MM.1S (cell line): Measurements from ENCODE around the gene RHOB.
A peak's percentile ranks its signal among the peaks of the same experiment; 100 is the strongest.
"Not testable (repeated sequence)": the region's sequence is repeated elsewhere in the genome, so short reads cannot be mapped to it uniquely, and the experiment has no call there.

Source experiments
- DNase-seq: peaks from one replicate; pipeline ENCODE4 v3.0.0-alpha.2; 2015
- H2AFZ ChIP-seq: fragments of 300-600 bp; sonication (generic); 2 replicates; pipeline ENCODE4 v1.6.0; 2016; ENCODE audit warnings: antibody characterized with exemption, low read length
- H3F3A ChIP-seq: fragments of 300-600 bp; sonication (generic); 2 replicates; pipeline ENCODE4 v1.6.1; 2016; ENCODE audit warnings: mild to moderate bottlenecking, antibody characterized with exemption, low read length, moderate library complexity, mixed read lengths; ENCODE audit not compliant: insufficient read depth
- H3K27ac ChIP-seq: fragments of 300-600 bp; sonication (generic); 2 replicates; pipeline ENCODE4 v1.5.1; 2016; ENCODE audit warnings: mild to moderate bottlenecking, low read length
- H3K27me3 ChIP-seq: fragments of 300-600 bp; sonication (generic); replicated peaks from 2 replicates; pipeline ENCODE4 v1.6.0; 2016; ENCODE audit warnings: low read length; ENCODE audit not compliant: insufficient read depth
- H3K36me3 ChIP-seq: fragments of 300-600 bp; sonication (generic); replicated peaks from 2 replicates; pipeline ENCODE4 v1.6.1; 2016; ENCODE audit warnings: mild to moderate bottlenecking, low read length, mixed read lengths; ENCODE audit not compliant: insufficient read depth
- H3K4me1 ChIP-seq: fragments of 300-600 bp; sonication (generic); 2 replicates; pipeline ENCODE4 v1.6.1; 2016; ENCODE audit warnings: low read length, mixed read lengths
- H3K4me2 ChIP-seq: fragments of 300-600 bp; sonication (generic); 2 replicates; pipeline ENCODE4 v1.6.0; 2016; ENCODE audit warnings: low read depth, low read length
- H3K4me3 ChIP-seq: fragments of 300-600 bp; sonication (generic); 2 replicates; pipeline ENCODE4 v1.5.1; 2016; ENCODE audit warnings: low read length, mixed read lengths
- H3K79me2 ChIP-seq: fragments of 300-600 bp; sonication (generic); 2 replicates; pipeline ENCODE4 v1.6.1; 2016; ENCODE audit warnings: mixed run types, low read length, mixed read lengths
- H3K9ac ChIP-seq: fragments of 300-600 bp; sonication (generic); 2 replicates; pipeline ENCODE4 v1.6.1; 2016; ENCODE audit warnings: low read length, mixed read lengths
- H3K9me2 ChIP-seq: fragments of 300-600 bp; sonication (generic); replicated peaks from 2 replicates; pipeline ENCODE4 v1.6.1; 2016; ENCODE audit warnings: mild to moderate bottlenecking, low read length, mixed read lengths; ENCODE audit not compliant: insufficient read depth
- H3K9me3 ChIP-seq: fragments of 300-600 bp; sonication (generic); replicated peaks from 2 replicates; pipeline ENCODE4 v1.6.1; 2016; ENCODE audit warnings: mild to moderate bottlenecking, low read length, mixed read lengths; ENCODE audit not compliant: insufficient read depth
- H4K20me1 ChIP-seq: fragments of 300-600 bp; sonication (generic); 2 replicates; pipeline ENCODE4 v1.6.1; 2016; ENCODE audit warnings: mild to moderate bottlenecking, low read length, moderate library complexity, mixed read lengths; ENCODE audit not compliant: insufficient read depth
- EZH2 ChIP-seq: fragments of 300-600 bp; sonication (generic); optimal IDR thresholded peaks from 2 replicates; pipeline ENCODE3; 2017; ENCODE audit warnings: low read depth, mild to moderate bottlenecking, antibody characterized with exemption, low read length, mixed read lengths
- EZH2phosphoT487 ChIP-seq: fragments of 300-600 bp; sonication (generic); IDR thresholded peaks from 2 replicates; pipeline ENCODE4 v1.6.1; 2018; ENCODE audit warnings: antibody characterized with exemption, low read length
- TF ChIP-seq, protein P1 (sequence below): fragments of 300-600 bp; sonication (generic); IDR thresholded peaks from 2 replicates; pipeline ENCODE4 v1.5.1; 2016; ENCODE audit warnings: antibody characterized with exemption, low read length, mixed read lengths

The RHOB gene

DNA sequence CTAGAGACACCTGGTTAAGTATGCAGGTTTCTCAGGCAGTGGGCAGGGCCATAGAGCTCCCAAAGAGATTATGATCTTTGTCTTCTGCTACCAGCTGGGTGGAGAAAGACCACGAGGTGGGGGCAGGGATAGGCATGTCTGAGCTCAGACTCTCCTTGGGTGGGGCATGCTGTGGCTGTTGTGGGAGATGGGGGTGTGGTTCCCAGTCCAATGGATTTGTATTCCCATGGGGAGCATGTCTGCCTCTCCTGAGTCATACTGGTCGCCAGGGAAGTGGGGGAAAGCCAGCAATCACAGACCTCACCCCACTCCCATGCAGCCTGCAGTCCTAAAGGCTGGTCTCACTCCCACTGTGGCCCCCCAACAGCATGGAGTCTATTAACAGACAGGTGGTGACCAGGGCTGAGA lies 31.4 kb upstream of the RHOB start:
- TF ChIP-seq EZH2 = no peak
- no peak for TF ChIP-seq EZH2phosphoT487
- TF ChIP-seq, protein P1, sequence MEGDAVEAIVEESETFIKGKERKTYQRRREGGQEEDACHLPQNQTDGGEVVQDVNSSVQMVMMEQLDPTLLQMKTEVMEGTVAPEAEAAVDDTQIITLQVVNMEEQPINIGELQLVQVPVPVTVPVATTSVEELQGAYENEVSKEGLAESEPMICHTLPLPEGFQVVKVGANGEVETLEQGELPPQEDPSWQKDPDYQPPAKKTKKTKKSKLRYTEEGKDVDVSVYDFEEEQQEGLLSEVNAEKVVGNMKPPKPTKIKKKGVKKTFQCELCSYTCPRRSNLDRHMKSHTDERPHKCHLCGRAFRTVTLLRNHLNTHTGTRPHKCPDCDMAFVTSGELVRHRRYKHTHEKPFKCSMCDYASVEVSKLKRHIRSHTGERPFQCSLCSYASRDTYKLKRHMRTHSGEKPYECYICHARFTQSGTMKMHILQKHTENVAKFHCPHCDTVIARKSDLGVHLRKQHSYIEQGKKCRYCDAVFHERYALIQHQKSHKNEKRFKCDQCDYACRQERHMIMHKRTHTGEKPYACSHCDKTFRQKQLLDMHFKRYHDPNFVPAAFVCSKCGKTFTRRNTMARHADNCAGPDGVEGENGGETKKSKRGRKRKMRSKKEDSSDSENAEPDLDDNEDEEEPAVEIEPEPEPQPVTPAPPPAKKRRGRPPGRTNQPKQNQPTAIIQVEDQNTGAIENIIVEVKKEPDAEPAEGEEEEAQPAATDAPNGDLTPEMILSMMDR = no peak
- no peak overlapping the region for H3K4me3 ChIP-seq
- H3K9ac ChIP-seq = no peak overlapping the region
- no peak overlapping the region for H3K4me2 ChIP-seq
- H3K27me3 ChIP-seq = no peaks in the 10 kb centered on the region
- DNase-seq = no peak
- peaks cover 32% of the 10 kb centered on the region for H3F3A ChIP-seq
- no peaks in the 10 kb centered on the region for H4K20me1 ChIP-seq
- H3K79me2 ChIP-seq = peaks cover 6% of the 10 kb centered on the region; the same call in 1 of the 2 replicates
- no peak overlapping the region for H2AFZ ChIP-seq
- H3K36me3 ChIP-seq = no peaks in the 10 kb centered on the region
- no peaks in the 10 kb centered on the region for H3K9me2 ChIP-seq
- peaks cover 48% of the 10 kb centered on the region for H3K4me1 ChIP-seq
- no peaks in the 10 kb centered on the region for H3K9me3 ChIP-seq
- H3K27ac ChIP-seq = peak overlapping the region; percentile 87; the same call in 1 of the 2 replicates

DNA sequence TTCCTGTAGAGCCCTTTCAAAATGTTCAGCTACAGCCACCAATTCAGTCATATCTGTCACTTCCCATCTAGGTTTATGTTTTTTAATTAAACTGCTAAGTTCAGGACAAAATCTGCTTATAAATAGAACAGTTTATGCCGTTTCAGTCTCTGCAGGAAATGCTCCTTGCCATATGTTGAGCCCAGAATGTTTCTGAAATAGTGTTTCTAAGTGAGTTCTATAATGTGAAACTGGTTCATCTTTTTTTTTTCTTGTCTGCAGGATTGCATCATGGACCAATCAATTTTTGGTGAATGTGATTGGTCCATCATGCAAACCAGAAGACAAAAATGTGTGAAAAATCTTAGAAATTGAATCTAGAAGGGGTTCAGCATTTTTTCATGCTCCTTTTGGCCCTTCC lies 30.2 kb upstream of the RHOB start:
- no peaks in the 10 kb centered on the region for H4K20me1 ChIP-seq
- H3K4me2 ChIP-seq = peak overlapping the region; percentile 58
- H3K27ac ChIP-seq = peak overlapping the region; percentile 87
- no peaks in the 10 kb centered on the region for H3K27me3 ChIP-seq
- H3K36me3 ChIP-seq = no peaks in the 10 kb centered on the region
- DNase-seq = peak; percentile 73
- H3K9me2 ChIP-seq = no peaks in the 10 kb centered on the region
- H3K79me2 ChIP-seq = peaks cover 6% of the 10 kb centered on the region; the same call in 1 of the 2 replicates
- no peak overlapping the region for H3K4me3 ChIP-seq
- peaks cover 48% of the 10 kb centered on the region for H3K4me1 ChIP-seq
- H3K9me3 ChIP-seq = no peaks in the 10 kb centered on the region
- peaks cover 32% of the 10 kb centered on the region for H3F3A ChIP-seq
- TF ChIP-seq, protein P1 = no peak
- no peak for TF ChIP-seq EZH2
- no peak for TF ChIP-seq EZH2phosphoT487
- 0 out of 2 replicates have a peak overlapping the region, but pooled peaks have one; percentile 1 for H2AFZ ChIP-seq
- H3K9ac ChIP-seq = peak overlapping the region; percentile 39; the same call in 1 of the 2 replicates

DNA sequence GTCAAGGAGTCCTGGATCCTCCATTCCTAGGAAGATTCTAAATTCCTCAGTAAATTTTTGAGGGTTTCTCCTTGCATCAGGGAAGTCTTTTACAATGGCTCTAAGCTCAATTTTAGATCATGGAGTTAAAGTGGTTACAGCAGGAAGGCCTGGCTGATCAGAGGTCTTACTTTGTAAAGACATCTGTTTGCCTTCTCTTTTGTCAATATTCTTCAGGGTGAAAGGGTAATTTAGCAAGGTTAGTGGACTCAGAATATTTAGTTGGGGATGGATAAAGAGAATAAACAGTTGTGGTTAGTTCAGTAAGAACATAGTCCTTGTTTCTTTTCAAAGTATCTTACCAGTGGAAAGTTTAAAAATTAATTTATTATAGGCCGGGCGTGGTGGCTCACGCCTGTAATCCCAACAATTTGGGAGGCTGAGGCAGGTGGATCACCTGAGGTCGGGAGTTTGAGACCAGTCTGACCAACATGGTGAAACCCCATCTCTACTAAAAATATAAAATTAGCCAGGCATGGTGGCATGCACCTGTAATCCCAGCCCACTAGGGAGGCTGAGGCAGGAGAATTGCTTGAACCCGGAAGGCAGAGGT lies 29.5 kb upstream of the RHOB start:
- not testable (repeated sequence) for DNase-seq, H3K79me2 ChIP-seq, H3K9me3 ChIP-seq, H3K9me2 ChIP-seq, H3K36me3 ChIP-seq, H3K27me3 ChIP-seq, H4K20me1 ChIP-seq, H3K4me3 ChIP-seq
- H3K4me2 ChIP-seq = peak overlapping the region; percentile 58
- H3K4me1 ChIP-seq = peaks cover 48% of the 10 kb centered on the region
- H2AFZ ChIP-seq = 0 out of 2 replicates have a peak overlapping the region, but pooled peaks have one; percentile 1
- H3K9ac ChIP-seq = peak overlapping the region; percentile 23; the same call in 1 of the 2 replicates
- H3K27ac ChIP-seq = peak overlapping the region; percentile 87
- H3F3A ChIP-seq = peaks cover 32% of the 10 kb centered on the region

DNA sequence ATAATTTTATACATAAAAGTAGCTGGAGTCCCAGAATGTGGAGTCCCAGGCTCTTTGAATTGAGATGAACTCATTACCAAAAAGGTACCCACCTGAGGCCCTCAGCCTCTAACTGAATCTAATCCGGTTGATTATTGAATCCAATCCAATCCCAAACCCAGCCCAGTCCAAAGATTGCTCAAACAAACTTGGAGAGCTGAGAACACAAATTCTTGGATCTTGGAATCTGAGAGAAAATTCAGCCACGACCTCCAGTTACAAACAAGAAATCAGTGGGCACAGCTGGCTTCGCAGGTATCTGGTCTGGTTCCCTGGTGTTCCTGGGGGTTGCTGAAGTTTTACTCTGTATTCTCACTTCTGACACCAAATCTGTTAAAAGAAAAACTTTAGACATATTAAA lies 28.4 kb upstream of the RHOB start:
- no peaks in the 10 kb centered on the region for H3K9me3 ChIP-seq

More for the DNA sequence above, 28.4 kb upstream of the RHOB start:
- no peak for TF ChIP-seq EZH2
- TF ChIP-seq, protein P1 = no peak
- TF ChIP-seq EZH2phosphoT487 = no peak
- Histone ChIP-seq H2AFZ (no peak overlapping the region), H3K36me3 (no peaks in the 10 kb centered on the region), H3K4me3 (no peak overlapping the region), H3K9me2 (no peaks in the 10 kb centered on the region), H3K27me3 (no peaks in the 10 kb centered on the region), H3K4me1 (peaks cover 55% of the 10 kb centered on the region), H3K9ac (peak overlapping the region; percentile 21; the same call in 1 of the 2 replicates), H3F3A (peaks cover 32% of the 10 kb centered on the region), H3K27ac (peak overlapping the region; percentile 97), H3K79me2 (peaks cover 8% of the 10 kb centered on the region; the same call in 1 of the 2 replicates), H3K4me2 (no peak overlapping the region), H4K20me1 (no peaks in the 10 kb centered on the region)
- DNase-seq = no peak
